WTC11 (cell line): ENCODE measurements around the gene PRR15L.

ENCODE experiments used
- ATF2 ChIP-seq: sonication (generic); formaldehyde crosslinking; IDR thresholded peaks from 2 replicates; pipeline ENCODE4 v1.8.1; 2022; ENCODE audit warnings: low read depth, missing genetic modification reagents, borderline replicate concordance
- ATF6 ChIP-seq: sonication (generic); formaldehyde crosslinking; IDR thresholded peaks from 2 replicates; pipeline ENCODE4 v1.8.1; 2023; ENCODE audit warnings: mild to moderate bottlenecking, missing genetic modification reagents
- CTCF ChIP-seq: fragments of 200-600 bp; IDR thresholded peaks from 2 replicates; pipeline ENCODE4 v1.8.0; 2022; ENCODE audit warnings: antibody characterized with exemption
- TEAD1 ChIP-seq: sonication (generic); formaldehyde crosslinking; IDR thresholded peaks from 2 replicates; pipeline ENCODE4 v1.8.0; 2022; ENCODE audit warnings: mild to moderate bottlenecking, missing genetic modification reagents
- ZBTB43 ChIP-seq: sonication (generic); formaldehyde crosslinking; IDR thresholded peaks from 2 replicates; pipeline ENCODE4 v1.8.1; 2023; ENCODE audit warnings: mild to moderate bottlenecking, missing genetic modification reagents

GRCh38 chr17:47962901-47963300, 5.2 kb upstream of the PRR15L start:
- no peak for TF ChIP-seq ZBTB43
- TF ChIP-seq ATF2 (CRISPR knock-in tag): no peak
- no peak for TF ChIP-seq CTCF
- TF ChIP-seq ATF6 (CRISPR knock-in tag): no peak
- no peak for TF ChIP-seq TEAD1
